Activated T-cell treated with anti-CD3 and anti-CD28 coated beads, Interleukin-2, amount 50 U/mL, for 4 hours (primary cell): ENCODE results near the gene SOX10. TPM values are rescaled to one million over a fixed set of nuclear protein-coding genes. Genes with fewer than 3 reads are reported as not detected.
"Not testable (repeated sequence)": the region's sequence is repeated elsewhere in the genome, so short reads cannot be mapped to it uniquely, and the experiment has no call there.

Experiments
- ATAC-seq, 2 donors: fragments of 200-7000 bp; cut with Tn5 transposase; one replicate each; pipeline ENCODE4 v1.10.0; 2021
- DNase-seq: peaks from one replicate; pipeline ENCODE4 v3.0.0-alpha.2; 2020
- H3K27me3 Mint-ChIP-seq: one replicate; pipeline ENCODE4 v1.8.0; 2021; ENCODE audit warnings: low read depth, mixed read lengths
- H3K36me3 Mint-ChIP-seq: one replicate; pipeline ENCODE4 v1.8.0; 2022; ENCODE audit warnings: mixed read lengths; ENCODE audit not compliant: insufficient read depth
- H3K4me1 Mint-ChIP-seq: one replicate; pipeline ENCODE4 v1.8.0; 2021; ENCODE audit warnings: low read depth, mixed read lengths
- H3K4me3 Mint-ChIP-seq: one replicate; pipeline ENCODE4 v1.8.0; 2021; ENCODE audit warnings: mild to moderate bottlenecking, moderate library complexity, mixed read lengths
- H3K9me3 Mint-ChIP-seq: one replicate; pipeline ENCODE4 v1.8.0; 2021; ENCODE audit warnings: mixed read lengths
- total RNA-seq, 3 donors: library from RNA; stranded (reverse); gene quantifications; one replicate each; pipeline ENCODE4 v1.2.1, GENCODE V29; 2021

Gene SOX10
- total RNA-seq, 3 donors from 2014 or later, result not detected

DNA sequence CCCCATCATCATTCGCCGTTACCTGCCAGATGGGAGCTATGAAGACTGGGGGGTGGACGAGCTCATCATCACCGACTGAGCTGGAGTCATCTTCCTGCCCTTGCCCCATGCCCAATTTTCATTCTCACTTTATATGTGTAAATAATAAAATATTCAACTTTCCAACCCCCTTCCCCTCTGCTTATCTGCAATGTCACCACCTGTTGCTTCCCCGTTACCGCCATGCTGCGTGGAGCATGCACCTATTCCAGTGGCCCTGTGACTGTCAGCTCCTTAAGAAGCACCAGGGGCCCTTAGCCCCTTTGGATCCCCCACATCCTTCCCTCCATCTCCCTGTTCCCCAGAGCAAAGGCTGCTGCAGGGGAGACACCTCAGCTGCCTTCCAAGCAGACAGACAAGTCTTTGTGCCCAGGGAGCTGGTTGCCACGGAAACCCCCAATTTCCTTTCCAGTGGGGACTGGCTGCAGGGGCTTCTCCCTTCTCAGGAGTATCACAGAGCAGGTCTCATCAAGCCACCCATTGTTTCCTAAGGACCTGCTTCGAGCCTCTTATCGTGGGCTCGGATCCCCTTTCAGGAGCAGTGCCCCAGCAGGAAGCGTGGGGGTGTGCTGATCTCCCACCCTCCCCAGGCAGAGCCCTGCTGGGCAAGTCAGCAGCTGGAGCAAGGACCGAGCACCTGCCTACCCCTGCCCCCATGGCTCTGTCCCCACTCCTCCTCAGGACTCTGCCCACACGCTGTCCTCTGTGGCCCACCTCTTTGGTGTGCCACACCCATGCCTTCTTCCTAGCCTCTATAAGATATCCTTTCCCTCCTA lies 16.5 kb downstream of the SOX10 start:
- H3K27me3 Mint-ChIP-seq, result no peaks in the 10 kb centered on the region
- ATAC-seq, result no peak
- no peaks in the 10 kb centered on the region for H3K4me1 Mint-ChIP-seq

DNA sequence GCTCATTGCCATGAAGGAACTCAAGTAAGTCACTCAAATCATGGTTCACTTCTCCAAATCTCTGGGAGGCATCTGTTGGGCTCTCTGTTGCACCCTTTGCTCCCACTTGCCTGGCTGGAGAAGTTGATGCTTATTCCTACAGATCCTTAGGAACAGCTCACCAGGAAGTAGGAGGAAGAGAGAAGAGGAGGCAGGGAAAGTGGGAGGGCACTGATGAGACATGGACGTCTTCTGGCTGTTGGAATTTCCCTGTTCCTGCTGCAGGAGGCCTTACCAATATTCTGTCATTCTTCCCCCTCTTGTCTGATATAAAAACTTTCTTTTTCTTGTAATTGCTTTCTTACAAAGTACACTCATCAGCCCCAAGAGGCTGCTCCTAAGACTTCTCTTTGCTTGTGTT lies 17.2 kb downstream of the SOX10 start:
- peaks cover 31% of the 10 kb centered on the region for H3K36me3 Mint-ChIP-seq
- ATAC-seq (no peak), DNase-seq (no peak)
- H3K4me1 Mint-ChIP-seq, result no peaks in the 10 kb centered on the region
- no peaks in the 10 kb centered on the region for H3K27me3 Mint-ChIP-seq
- no peaks in the 10 kb centered on the region for H3K9me3 Mint-ChIP-seq
- no peak overlapping the region for H3K4me3 Mint-ChIP-seq

More for the DNA sequence above, 16.5 kb downstream of the SOX10 start:
- Mint-ChIP-seq H3K4me3 (no peak overlapping the region), H3K36me3 (peaks cover 29% of the 10 kb centered on the region), H3K9me3 (no peaks in the 10 kb centered on the region)
- no peak for DNase-seq

DNA sequence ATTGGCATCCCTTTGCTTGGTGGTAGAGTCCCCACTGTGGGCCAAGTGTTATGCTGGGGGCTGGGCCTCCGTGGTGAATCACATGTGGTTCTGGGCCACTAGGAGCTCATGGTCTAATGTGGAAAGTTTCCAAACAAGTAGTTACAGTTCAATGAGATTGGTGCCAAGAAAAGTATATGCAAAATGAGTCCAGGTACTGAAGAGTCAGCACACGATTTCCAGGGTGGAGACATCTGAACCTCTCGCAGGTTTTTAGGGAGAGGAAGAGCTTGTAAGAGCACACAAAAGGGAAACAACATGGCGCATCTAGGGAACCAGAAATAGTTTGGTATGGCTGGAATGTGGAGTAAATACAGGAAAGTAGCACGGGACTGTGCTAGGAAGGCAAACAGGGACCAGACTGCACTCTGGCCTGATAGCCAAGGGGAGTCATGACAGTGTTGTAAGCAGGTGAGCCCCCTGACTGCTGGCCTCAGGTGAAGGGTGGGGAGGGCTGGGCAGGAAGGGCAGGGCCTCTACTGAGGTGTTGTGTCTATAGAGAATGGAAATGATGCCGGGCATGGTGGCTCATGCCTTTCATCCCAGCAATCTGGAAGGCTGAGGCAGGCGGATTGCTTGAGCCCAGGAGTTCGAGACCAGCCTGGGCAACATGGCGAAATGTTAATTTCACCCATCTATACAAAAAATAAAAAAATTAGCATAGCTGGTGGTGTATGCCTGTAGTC lies 18.3 kb downstream of the SOX10 start:
- Mint-ChIP-seq H3K9me3 (no peaks in the 10 kb centered on the region), H3K4me1 (peaks cover 2% of the 10 kb centered on the region), H3K36me3 (peaks cover 36% of the 10 kb centered on the region), H3K4me3 (no peak overlapping the region), H3K27me3 (no peaks in the 10 kb centered on the region)
- ATAC-seq, result no peak
- DNase-seq, result no peak

DNA sequence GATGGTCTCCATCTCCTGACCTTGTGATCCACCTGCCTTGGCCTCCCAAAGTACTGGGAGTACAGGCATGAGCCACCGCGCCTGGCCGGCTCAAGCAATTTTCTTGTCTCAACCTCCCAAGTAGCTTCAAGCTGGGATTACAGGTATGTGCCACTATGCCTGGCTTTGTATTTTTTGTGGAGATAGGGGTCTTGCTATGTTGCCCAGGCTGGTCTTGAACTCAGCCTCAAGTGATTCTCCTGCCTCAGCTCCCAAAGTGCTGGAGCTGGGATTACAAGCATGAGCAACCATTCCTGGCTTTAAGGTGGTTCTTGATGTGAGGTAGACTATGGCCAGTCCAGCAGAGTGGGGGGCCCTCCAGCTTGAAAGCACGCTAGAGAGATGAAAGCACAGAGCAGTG lies 23.3 kb downstream of the SOX10 start:
- Mint-ChIP-seq H3K36me3 (peaks cover 43% of the 10 kb centered on the region), H3K4me1 (peaks cover 16% of the 10 kb centered on the region), H3K4me3 (no peak overlapping the region), H3K9me3 (no peaks in the 10 kb centered on the region), H3K27me3 (no peaks in the 10 kb centered on the region)
- no peak for DNase-seq
- no peak for ATAC-seq

DNA sequence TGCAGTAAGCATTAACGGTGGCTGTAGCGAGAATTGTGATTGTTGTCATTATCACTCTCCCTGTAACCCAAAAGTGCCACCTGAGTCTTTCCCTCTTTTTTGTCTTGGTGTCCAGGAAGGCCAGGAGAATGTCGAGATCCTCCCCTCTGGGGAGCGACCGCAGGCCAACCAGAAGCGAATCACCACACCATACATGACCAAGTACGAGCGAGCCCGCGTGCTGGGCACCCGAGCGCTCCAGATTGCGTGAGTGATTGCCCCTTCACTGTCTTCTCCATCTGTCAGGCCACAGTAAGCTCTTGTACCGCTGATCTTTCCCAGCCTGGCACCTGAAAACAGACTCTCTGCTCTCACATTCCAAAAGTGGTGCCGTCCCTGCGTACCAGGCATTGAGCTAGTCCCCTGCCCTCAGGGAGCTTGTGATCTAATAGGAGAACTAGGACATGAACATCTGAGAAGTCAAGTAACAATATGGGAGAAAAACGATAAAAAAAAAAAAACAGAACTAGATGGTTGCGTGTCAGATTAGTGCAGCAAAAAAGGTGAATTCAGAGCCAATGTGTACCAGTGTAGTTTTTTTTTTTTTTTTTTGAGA lies 25.0 kb downstream of the SOX10 start:
- Mint-ChIP-seq H3K4me1 (peaks cover 27% of the 10 kb centered on the region), H3K4me3 (no peak overlapping the region), H3K36me3 (peaks cover 43% of the 10 kb centered on the region), H3K27me3 (no peaks in the 10 kb centered on the region), H3K9me3 (no peaks in the 10 kb centered on the region)
- no peak for ATAC-seq
- DNase-seq, result no peak

DNA sequence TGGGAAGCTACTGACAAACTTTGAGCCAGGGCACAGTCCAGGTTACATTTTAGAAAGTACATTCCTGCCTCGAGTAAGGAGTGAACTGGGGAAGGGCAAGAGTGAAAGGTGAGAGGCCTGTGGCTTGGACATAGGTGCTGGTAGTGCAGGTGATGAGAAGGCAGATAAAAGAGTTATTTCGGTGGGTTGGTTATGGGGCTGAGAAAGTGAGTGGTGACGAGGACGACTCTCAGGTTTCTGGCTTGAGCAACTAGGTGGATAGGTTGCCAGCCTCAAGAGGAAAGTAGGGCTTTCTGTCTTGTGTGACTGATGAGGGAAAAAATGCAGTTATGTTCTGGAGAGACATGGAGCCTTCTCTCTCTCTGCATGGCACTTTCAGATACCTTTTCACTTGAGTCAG lies 27.1 kb downstream of the SOX10 start:
- peaks cover 6% of the 10 kb centered on the region for H3K27me3 Mint-ChIP-seq
- no peak overlapping the region for H3K4me3 Mint-ChIP-seq
- peaks cover 38% of the 10 kb centered on the region for H3K36me3 Mint-ChIP-seq
- peaks cover 36% of the 10 kb centered on the region for H3K4me1 Mint-ChIP-seq
- ATAC-seq (no peak), DNase-seq (no peak)
- no peaks in the 10 kb centered on the region for H3K9me3 Mint-ChIP-seq

DNA sequence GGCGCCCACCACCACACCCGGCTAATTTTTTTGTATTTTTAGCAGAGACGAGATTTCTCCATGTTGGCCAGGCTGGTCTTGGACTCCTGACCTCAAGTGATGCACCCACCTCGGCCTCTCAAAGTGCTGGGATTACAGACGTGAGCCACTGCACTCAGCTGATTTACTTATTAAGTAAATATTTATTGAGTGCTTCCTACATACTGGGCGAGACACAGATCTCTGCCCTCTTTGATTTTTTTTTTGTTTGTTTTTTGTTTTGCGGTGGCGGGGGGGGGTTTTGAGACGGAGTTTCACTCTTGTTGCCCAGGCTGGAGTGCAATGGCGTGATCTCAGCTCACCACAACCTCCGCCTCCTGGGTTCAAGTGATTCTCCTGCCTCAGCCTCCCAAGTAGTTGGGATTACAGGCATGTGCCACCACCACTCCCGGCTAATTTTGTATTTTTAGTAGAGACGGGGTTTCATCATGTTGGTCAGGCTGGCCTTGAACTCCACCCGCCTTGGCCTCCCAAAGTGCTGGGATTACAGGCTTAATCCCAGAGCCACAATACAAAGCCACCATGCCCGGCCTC lies 28.4 kb downstream of the SOX10 start:
- not testable (repeated sequence) for H3K9me3 Mint-ChIP-seq, H3K4me3 Mint-ChIP-seq, DNase-seq, ATAC-seq
- H3K27me3 Mint-ChIP-seq, result peaks cover 13% of the 10 kb centered on the region
- peaks cover 34% of the 10 kb centered on the region for H3K4me1 Mint-ChIP-seq
- peaks cover 32% of the 10 kb centered on the region for H3K36me3 Mint-ChIP-seq

DNA sequence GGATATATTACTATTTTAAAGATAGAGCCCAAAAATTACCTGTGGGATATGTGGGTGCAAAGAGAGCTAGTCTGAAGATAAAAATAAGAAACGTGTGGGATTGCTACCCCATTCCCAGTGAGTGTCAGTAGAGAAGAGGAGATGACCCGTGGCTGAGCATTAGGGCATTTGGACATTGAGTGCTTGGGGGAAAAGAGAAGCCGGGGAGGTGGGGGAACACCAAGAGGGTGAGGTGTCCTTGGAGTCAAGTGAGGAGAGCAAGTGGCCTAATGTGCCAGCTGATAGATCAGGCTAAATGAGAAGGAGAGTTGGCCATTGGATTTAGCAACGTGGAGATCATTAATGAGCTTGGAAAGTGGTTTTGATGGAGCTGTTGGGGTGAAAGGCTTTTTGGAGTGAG lies 29.7 kb downstream of the SOX10 start:
- peaks cover 13% of the 10 kb centered on the region for H3K27me3 Mint-ChIP-seq
- H3K4me1 Mint-ChIP-seq, result peaks cover 34% of the 10 kb centered on the region
- no peaks in the 10 kb centered on the region for H3K9me3 Mint-ChIP-seq
- H3K36me3 Mint-ChIP-seq, result peaks cover 32% of the 10 kb centered on the region
- ATAC-seq (no peak), DNase-seq (no peak)
- peak overlapping the region; percentile 94 for H3K4me3 Mint-ChIP-seq

DNA sequence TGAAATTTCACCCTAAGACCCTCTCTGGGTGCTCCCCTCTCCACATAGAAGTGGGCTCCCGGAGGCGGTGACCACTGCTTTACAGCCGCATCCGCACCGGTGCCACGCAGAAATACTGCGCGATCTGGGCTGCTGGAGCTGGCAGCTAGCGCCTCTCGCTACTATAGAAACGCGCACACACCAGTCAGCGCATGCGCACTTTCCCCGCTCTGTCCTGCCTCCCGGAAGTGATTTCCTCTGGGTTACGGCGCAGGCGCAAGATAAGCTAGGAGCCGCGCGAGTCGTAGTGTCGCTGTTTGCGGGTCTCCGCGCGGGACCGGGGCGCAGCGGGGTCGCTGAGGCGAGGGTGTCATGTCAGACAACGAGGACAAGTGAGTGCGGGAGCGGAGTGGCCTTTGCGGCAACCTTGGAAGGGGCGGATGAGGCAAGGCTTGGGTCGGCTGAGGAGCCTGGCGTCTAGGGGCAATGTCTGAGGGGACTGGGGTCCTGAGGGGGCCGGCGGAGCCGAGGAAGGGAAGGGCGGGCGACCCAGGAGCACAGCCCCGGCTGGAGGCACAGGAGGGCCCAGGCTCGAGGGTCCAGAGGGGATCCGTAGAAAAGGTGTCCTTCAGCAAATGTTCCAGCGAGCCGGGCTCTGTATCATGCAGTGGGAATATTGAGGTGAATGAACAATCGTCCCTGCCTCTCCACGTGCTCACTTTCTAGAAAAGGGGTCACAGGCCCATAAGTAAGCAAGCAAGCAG lies 30.7 kb downstream of the SOX10 start, which contains the start of the genes C22orf23 and POLR2F:
Gene C22orf23, minus strand, starts transcription at position 165 of the 743 bp plus-strand sequence. CDS start 452 bp downstream, outside the sequence.
Gene POLR2F, plus strand, starts transcription at position 263 of the 743 bp plus-strand sequence. Its CDS starts 89 bp downstream, at position 352.
- H3K4me3 Mint-ChIP-seq, result peak within 1 kb of the TSS; percentile 94
- H3K4me1 Mint-ChIP-seq, result peaks cover 32% of the 10 kb centered on the region
- peaks cover 13% of the 10 kb centered on the region for H3K27me3 Mint-ChIP-seq
- DNase-seq (peak; percentile 95), ATAC-seq (peak; percentile 97)
- no peaks in the 10 kb centered on the region for H3K9me3 Mint-ChIP-seq
- H3K36me3 Mint-ChIP-seq, result peaks cover 22% of the 10 kb centered on the region

DNA sequence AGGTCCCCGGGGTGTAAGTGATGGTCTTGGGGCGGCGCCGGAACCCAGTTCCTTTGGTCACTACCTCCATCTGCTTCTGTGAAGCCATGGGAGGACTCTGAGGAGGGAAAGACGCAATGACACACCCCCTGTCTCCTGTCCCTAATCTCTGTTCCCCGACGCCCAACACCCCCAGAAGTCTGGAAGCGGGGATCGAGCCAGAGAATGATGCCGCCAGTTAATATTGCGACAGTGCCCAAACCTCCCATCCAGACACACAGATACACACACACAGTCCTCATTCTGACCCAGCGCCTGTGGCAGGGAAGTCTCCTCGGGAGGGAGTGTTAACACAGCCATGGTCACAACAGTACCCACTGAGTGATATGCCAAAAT lies 31.3 kb downstream of the SOX10 start:
- no peaks in the 10 kb centered on the region for H3K9me3 Mint-ChIP-seq
- H3K4me3 Mint-ChIP-seq, result peak overlapping the region; percentile 94
- peak; percentile 9 to 56 for ATAC-seq
- peaks cover 19% of the 10 kb centered on the region for H3K36me3 Mint-ChIP-seq
- DNase-seq, result no peak
- H3K4me1 Mint-ChIP-seq, result peaks cover 29% of the 10 kb centered on the region
- peaks cover 13% of the 10 kb centered on the region for H3K27me3 Mint-ChIP-seq

DNA sequence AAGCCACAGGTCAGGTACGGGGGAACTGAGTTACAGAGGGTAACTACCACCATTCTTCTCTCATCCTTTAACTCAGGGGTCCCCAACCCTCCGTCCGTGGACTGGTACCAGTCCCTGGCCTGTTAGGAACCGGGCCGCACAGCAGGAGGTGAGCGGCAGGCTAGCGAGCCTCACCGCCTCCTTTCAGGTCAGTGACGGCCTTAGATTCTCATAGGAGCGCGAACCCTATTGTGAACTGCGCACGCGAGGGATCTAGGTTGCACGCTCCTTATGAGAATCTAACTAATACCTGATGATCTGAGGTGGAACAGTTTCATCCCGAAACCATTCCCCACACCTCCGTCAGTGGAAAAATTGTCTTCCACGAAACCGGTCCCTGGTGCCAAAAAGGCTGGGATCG lies 31.7 kb downstream of the SOX10 start:
- peaks cover 13% of the 10 kb centered on the region for H3K27me3 Mint-ChIP-seq
- not testable (repeated sequence) for ATAC-seq, DNase-seq, H3K9me3 Mint-ChIP-seq
- peaks cover 16% of the 10 kb centered on the region for H3K36me3 Mint-ChIP-seq
- peaks cover 27% of the 10 kb centered on the region for H3K4me1 Mint-ChIP-seq
- peak overlapping the region; percentile 94 for H3K4me3 Mint-ChIP-seq

DNA sequence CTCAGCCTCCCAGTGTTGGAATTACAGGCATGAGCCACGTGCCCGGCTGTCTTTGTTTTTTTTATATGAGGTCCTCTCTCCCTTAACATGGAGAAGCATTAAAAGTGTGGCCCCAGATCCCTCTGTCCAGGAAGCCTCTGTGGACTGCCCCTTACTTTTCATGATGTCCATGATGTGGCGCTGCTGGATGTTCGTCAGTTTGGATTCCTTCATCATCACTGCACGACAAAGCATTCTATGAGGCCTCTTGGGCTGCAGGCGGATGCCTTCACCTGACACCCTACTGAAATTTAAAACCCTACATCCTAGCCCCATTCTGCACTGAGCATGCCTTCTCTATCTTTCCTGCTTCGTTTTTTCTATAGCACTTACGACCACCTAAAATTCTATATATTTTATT lies 33.0 kb downstream of the SOX10 start:
- peaks cover 20% of the 10 kb centered on the region for H3K4me1 Mint-ChIP-seq
- ATAC-seq, result no peak
- H3K36me3 Mint-ChIP-seq, result peaks cover 3% of the 10 kb centered on the region
- no peak for DNase-seq
- H3K9me3 Mint-ChIP-seq, result no peaks in the 10 kb centered on the region
- H3K27me3 Mint-ChIP-seq, result peaks cover 13% of the 10 kb centered on the region
- no peak overlapping the region for H3K4me3 Mint-ChIP-seq

DNA sequence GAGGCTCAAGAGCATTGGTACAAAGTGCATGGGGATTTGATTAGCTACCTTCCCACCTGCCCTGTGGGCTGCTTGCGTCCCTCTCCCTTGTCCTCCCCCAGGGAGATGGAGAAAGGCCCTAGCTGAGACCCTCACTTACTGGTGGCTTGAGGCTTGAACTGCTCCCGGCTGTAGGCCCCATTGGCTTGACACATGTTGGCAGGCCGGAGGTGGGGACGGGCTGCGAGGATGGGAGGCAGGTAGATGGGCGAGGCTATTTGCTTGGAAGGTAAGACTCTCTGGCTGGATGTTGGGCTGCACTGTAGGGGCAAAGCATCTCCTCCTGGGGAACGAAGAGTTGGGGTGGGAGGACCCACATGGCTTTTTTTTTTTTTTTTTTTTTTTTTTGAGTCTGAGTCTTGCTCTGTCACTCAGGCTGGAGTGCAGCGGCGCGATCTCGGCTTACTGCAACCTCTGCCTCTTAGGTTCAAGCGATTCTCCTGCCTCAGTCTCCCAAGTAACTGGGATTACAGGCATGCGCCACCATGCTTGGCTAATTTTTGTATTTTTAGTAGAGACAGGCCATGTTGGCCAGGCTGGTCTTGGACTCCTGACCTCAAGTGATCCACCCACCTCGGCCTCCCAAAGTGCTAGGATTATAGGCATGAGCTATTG lies 37.1 kb downstream of the SOX10 start:
- not testable (repeated sequence) for H3K27me3 Mint-ChIP-seq, H3K4me1 Mint-ChIP-seq

More for the DNA sequence above, 37.1 kb downstream of the SOX10 start:
- not testable (repeated sequence) for DNase-seq, ATAC-seq, H3K9me3 Mint-ChIP-seq, H3K4me3 Mint-ChIP-seq, H3K36me3 Mint-ChIP-seq
